Suppressor macrophage (primary cell): ENCODE measurements around the gene S100A10.
A peak's percentile ranks its signal among the peaks of the same experiment; 100 is the strongest.

Source experiments
- DNase-seq, 4 experiments: peaks; one replicate each; pipeline ENCODE4 v3.0.0-alpha.2; 2020 to 2022

Gene S100A10

GRCh38 chr1:151935154-151935553 is 58.5 kb downstream of the S100A10 start:
- no peak for DNase-seq

- DNase-seq: peak; percentile 73 to 85 (median 78)
Observed at GRCh38 chr1:151934048-151934493, 59.6 kb downstream of the S100A10 start.
